Endothelial cell of umbilical vein (primary cell): ENCODE measurements around the gene CNNM3. TPM values are rescaled to one million over a fixed set of nuclear protein-coding genes. Genes with fewer than 3 reads are reported as not detected.

ENCODE experiments used
- BruUV-seq: library from RNA; stranded (reverse); fragments of 400-500 nt; replicated peaks from 2 replicates; lab custom pipeline; 2021; lab: Mats Ljungman, UMichigan
- CTCF ChIA-PET: fragments of 300-600, 350-600 bp; sonication (Branson Sonifier 250); formaldehyde crosslinking; loops from one replicate; lab custom pipeline; 2021; ENCODE audit warnings: antibody characterized with exemption, inconsistent platforms; lab: Charles Lee
- POLR2A ChIA-PET: fragments of 300-600, 350-600 bp; sonication (Branson Sonifier 250); formaldehyde crosslinking; loops from one replicate; lab custom pipeline; 2021; ENCODE audit warnings: antibody characterized with exemption, inconsistent platforms; lab: Charles Lee
- DNase-seq: peaks from one replicate; pipeline ENCODE4 v3.0.0-alpha.2; 2011; ENCODE audit warnings: low read depth, low spot score
- FAIRE-seq: peaks from 2 replicates; lab custom pipeline; 2011; peaks lifted over from hg19 to GRCh38; lab: Jason Lieb, UNC
- H2AFZ ChIP-seq: 2 replicates; pipeline ENCODE4 v1.6.0; 2012; ENCODE audit warnings: low read depth, low read length, control low read depth, inconsistent platforms
- H3K27ac ChIP-seq: 2 replicates; pipeline ENCODE4 v1.5.1; 2011; ENCODE audit warnings: low read depth, mild to moderate bottlenecking, control low read depth, low read length, moderate library complexity; ENCODE audit not compliant: insufficient read depth
- H3K27me3 ChIP-seq, 2 experiments: 2 replicates each; pipeline versions ENCODE4 v1.6.0 to v1.6.1; 2011; ENCODE audit warnings: low read length in 2 of 2, mixed read lengths in 1 of 2; ENCODE audit not compliant: control insufficient read depth in 2 of 2, insufficient read depth in 2 of 2
- H3K36me3 ChIP-seq, 2 experiments: 2 replicates in 1 of 2; 3 replicates in 1 of 2; pipeline ENCODE4 v1.5.1; 2011; ENCODE audit warnings: low read length in 2 of 2, mild to moderate bottlenecking in 1 of 2, moderate library complexity in 1 of 2; ENCODE audit not compliant: control insufficient read depth in 2 of 2, insufficient read depth in 2 of 2; ENCODE audit errors: extremely low read depth in 1 of 2
- H3K4me1 ChIP-seq: 3 replicates; pipeline ENCODE4 v1.5.1; 2011; ENCODE audit warnings: mild to moderate bottlenecking, low read length; ENCODE audit not compliant: control insufficient read depth, insufficient read depth; ENCODE audit errors: extremely low read depth
- H3K4me2 ChIP-seq: 2 replicates; pipeline ENCODE4 v1.6.1; 2011; ENCODE audit warnings: low read length, control low read depth, mixed read lengths; ENCODE audit not compliant: insufficient read depth
- H3K4me3 ChIP-seq, 3 experiments: fragments of 200-600 bp in 1 of 3; sonication (generic), shearing (Covaris generic) in 1 of 3; replicated peaks in 1 of 3; 2 replicates each; pipeline ENCODE4 v1.5.1; 2011 to 2016; ENCODE audit warnings: control low read depth in 3 of 3, low read length in 3 of 3, mild to moderate bottlenecking in 2 of 3, inconsistent platforms in 1 of 3, low read depth in 1 of 3, moderate library complexity in 1 of 3; ENCODE audit not compliant: insufficient read depth in 1 of 3
- H3K79me2 ChIP-seq: 2 replicates; pipeline ENCODE4 v1.6.0; 2012; ENCODE audit warnings: low read length, inconsistent platforms; ENCODE audit not compliant: control insufficient read depth, insufficient read depth
- H3K9ac ChIP-seq: replicated peaks from 2 replicates; pipeline ENCODE3; 2011; ENCODE audit warnings: low read length, control low read depth; ENCODE audit not compliant: insufficient read depth; ENCODE audit errors: extremely low read depth
- H3K9me1 ChIP-seq: replicated peaks from 3 replicates; pipeline ENCODE4 v1.6.0; 2011; ENCODE audit warnings: mild to moderate bottlenecking, low read length; ENCODE audit not compliant: control insufficient read depth, insufficient read depth; ENCODE audit errors: extremely low read depth
- H3K9me3 ChIP-seq: replicated peaks from 2 replicates; pipeline ENCODE4 v1.5.1; 2012; ENCODE audit warnings: low read length, inconsistent platforms; ENCODE audit not compliant: control insufficient read depth, insufficient read depth
- H4K20me1 ChIP-seq: replicated peaks from 2 replicates; pipeline ENCODE3; 2011; ENCODE audit warnings: mild to moderate bottlenecking, low read length; ENCODE audit not compliant: control insufficient read depth, insufficient read depth; ENCODE audit errors: extremely low read depth
- EZH2 ChIP-seq: IDR thresholded peaks from 2 replicates; pipeline ENCODE4 v1.6.1; 2012; ENCODE audit warnings: borderline replicate concordance, low read depth, mild to moderate bottlenecking, moderate library complexity, low read length, inconsistent platforms; ENCODE audit not compliant: severe bottlenecking
- FOS ChIP-seq: IDR thresholded peaks from 2 replicates; pipeline ENCODE4 v1.6.1; 2011; ENCODE audit warnings: mild to moderate bottlenecking, low read length, moderate library complexity, borderline replicate concordance; ENCODE audit not compliant: insufficient read depth
- GATA2 ChIP-seq: IDR thresholded peaks from 2 replicates; pipeline ENCODE4 v1.7.0; 2011; ENCODE audit warnings: low read depth, mild to moderate bottlenecking, moderate library complexity, mixed read lengths, low read length; ENCODE audit not compliant: insufficient read length, insufficient read depth
- JUN ChIP-seq: IDR thresholded peaks from 2 replicates; pipeline ENCODE4 v1.6.1; 2011; ENCODE audit warnings: borderline replicate concordance, low read depth; ENCODE audit not compliant: insufficient read length, insufficient read depth
- MAX ChIP-seq: IDR thresholded peaks from 2 replicates; pipeline ENCODE4 v1.6.1; 2011; ENCODE audit not compliant: insufficient read depth, insufficient read length
- MYC ChIP-seq: IDR thresholded peaks from one replicate; pipeline ENCODE4 v1.6.1; 2011; ENCODE audit warnings: mild to moderate bottlenecking, low read depth, low read length
- POLR2A ChIP-seq: IDR thresholded peaks from 2 replicates; pipeline ENCODE4 v1.6.1; 2012; ENCODE audit warnings: low read depth, mild to moderate bottlenecking, control low read depth, low read length
- POLR2AphosphoS5 ChIP-seq: IDR thresholded peaks from 2 replicates; pipeline ENCODE4 v1.6.1; 2012; ENCODE audit warnings: low read depth, mild to moderate bottlenecking, control low read depth, low read length, moderate library complexity; ENCODE audit not compliant: insufficient read depth
- dilution Hi-C: fragments of 300-500 bp; cut with MboI; formaldehyde crosslinking; loops from one replicate; pipeline ENCODE4 v1.15.0; 2019; ENCODE audit warnings: low sequenced_read_pairs; ENCODE audit not compliant: extremely low pct_ligation_motif_present
- intact Hi-C: fragments of 100-400 bp; cut with micrococcal nuclease; formaldehyde crosslinking; loops from one replicate; pipeline ENCODE4 v1.10.0; 2022
- polyA plus RNA-seq, 4 experiments: library from polyadenylated mRNA; depleted of rRNA in 3 of 4; stranded (reverse) in 3 of 4; unstranded in 1 of 4; fragments of >200 nt; gene quantifications; 2 replicates each; pipeline versions ENCODE4 v1.2.1 to v1.2.3, GENCODE V29; 2011 to 2012; ENCODE audit warnings: missing spikeins in 1 of 4
- total RNA-seq: library from RNA; stranded (reverse); gene quantifications from 2 replicates; pipeline ENCODE4 v1.2.3, GENCODE V29; 2021
- TF ChIP-seq, protein P1 (sequence below), 2 donors: IDR thresholded peaks; 1 replicate in 1 of 2; 2 replicates in 1 of 2; pipeline ENCODE4 v1.5.1; 2011; ENCODE audit warnings: low read length in 2 of 2, mild to moderate bottlenecking in 2 of 2, moderate library complexity in 2 of 2, control low read depth in 1 of 2, inconsistent platforms in 1 of 2, low read depth in 1 of 2; ENCODE audit not compliant: insufficient read depth in 1 of 2; ENCODE audit errors: extremely low read depth in 1 of 2

Gene CNNM3
- total and polyA plus RNA-seq, 2 donors (not counting 3 experiments of a cell fraction or from before 2014, with no cell fraction given): 13.0 to 14.9 TPM

- Histone ChIP-seq H3K4me1 (no peaks in the 10 kb centered on the region), H3K9me1 (no peaks in the 10 kb centered on the region), H2AFZ (no peak overlapping the region), H3K79me2 (no peaks in the 10 kb centered on the region), H3K4me2 (no peak overlapping the region), H3K27ac (no peak overlapping the region), H4K20me1 (no peaks in the 10 kb centered on the region), H3K36me3 (no peaks in the 10 kb centered on the region), H3K4me3 (no peak overlapping the region), H3K27me3 (no peaks in the 10 kb centered on the region), H3K9me3 (no peaks in the 10 kb centered on the region), H3K9ac (no peak overlapping the region)
- FAIRE-seq: no peak
- BruUV-seq: no TSS peak
- DNase-seq: no peak
- TF ChIP-seq GATA2 (no peak), MAX (no peak), POLR2AphosphoS5 (no peak), EZH2 (no peak), POLR2A (no peak), FOS (no peak), MYC (no peak), JUN (no peak)
- TF ChIP-seq, protein P1, sequence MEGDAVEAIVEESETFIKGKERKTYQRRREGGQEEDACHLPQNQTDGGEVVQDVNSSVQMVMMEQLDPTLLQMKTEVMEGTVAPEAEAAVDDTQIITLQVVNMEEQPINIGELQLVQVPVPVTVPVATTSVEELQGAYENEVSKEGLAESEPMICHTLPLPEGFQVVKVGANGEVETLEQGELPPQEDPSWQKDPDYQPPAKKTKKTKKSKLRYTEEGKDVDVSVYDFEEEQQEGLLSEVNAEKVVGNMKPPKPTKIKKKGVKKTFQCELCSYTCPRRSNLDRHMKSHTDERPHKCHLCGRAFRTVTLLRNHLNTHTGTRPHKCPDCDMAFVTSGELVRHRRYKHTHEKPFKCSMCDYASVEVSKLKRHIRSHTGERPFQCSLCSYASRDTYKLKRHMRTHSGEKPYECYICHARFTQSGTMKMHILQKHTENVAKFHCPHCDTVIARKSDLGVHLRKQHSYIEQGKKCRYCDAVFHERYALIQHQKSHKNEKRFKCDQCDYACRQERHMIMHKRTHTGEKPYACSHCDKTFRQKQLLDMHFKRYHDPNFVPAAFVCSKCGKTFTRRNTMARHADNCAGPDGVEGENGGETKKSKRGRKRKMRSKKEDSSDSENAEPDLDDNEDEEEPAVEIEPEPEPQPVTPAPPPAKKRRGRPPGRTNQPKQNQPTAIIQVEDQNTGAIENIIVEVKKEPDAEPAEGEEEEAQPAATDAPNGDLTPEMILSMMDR (IDR thresholded peaks at IDR 0.05; ENCODE audit: extremely low read depth in 1 of 2, insufficient read depth in 1 of 2, low read depth in 1 of 2, low read length in 2 of 2): no peak
- intact Hi-C loops (loop anchor here (5.0 kb wide), 2 partner anchors 40 to 165 kb away; partner anchors contain the start of genes CNNM4 and KANSL3), dilution Hi-C loops (no loop called here)
- ChIA-PET POLR2A (no interaction called here), CTCF (interaction anchor here (1.3 kb wide), 1 partner anchor 66 kb away, joined by 3 read pairs; no protein-coding TSS in a partner anchor)
Observed at GRCh38 chr2:96802721-96803120, 13.3 kb upstream of the CNNM3 start.
